Gastrocnemius medialis (tissue), 4 donors: ENCODE measurements around the gene PHF21B. TPM values are rescaled to one million over a fixed set of nuclear protein-coding genes. Genes with fewer than 3 reads are reported as not detected.

Experiments
- ATAC-seq, 2 donors: fragments of 150-250 bp; one replicate each; pipeline ENCODE4 v1.9.1; 2016
- DNase-seq, 2 donors: peaks; one replicate each; pipeline ENCODE4 v3.0.0-alpha.2; 2019
- H3K27ac ChIP-seq, 4 donors: fragments of 200-600 bp; sonication (generic); 1 replicate in 1 of 4; 2 replicates in 3 of 4; pipeline ENCODE4 v1.5.1; 2016 to 2018; ENCODE audit warnings: mild to moderate bottlenecking in 2 of 4, moderate library complexity in 1 of 4
- H3K27me3 ChIP-seq, 3 donors: fragments of 200-600 bp; sonication (generic) in 2 of 3; 1 replicate in 1 of 3; 2 replicates in 2 of 3; pipeline versions ENCODE4 v1.5.1 to v1.6.0; 2016 to 2019; ENCODE audit warnings: mild to moderate bottlenecking in 1 of 3, moderate library complexity in 1 of 3
- H3K36me3 ChIP-seq, 2 donors: fragments of 200-600 bp; sonication (generic) in 1 of 2; one replicate each; pipeline ENCODE4 v1.5.1; 2017 to 2018
- H3K4me1 ChIP-seq, 2 donors: fragments of 200-600 bp; sonication (generic) in 1 of 2; one replicate each; pipeline ENCODE4 v1.5.1; 2016 to 2017; ENCODE audit warnings: mild to moderate bottlenecking in 2 of 2
- H3K4me3 ChIP-seq, 4 donors: fragments of 200-600 bp; sonication (generic) in 3 of 4; 1 replicate in 1 of 4; 2 replicates in 3 of 4; pipeline ENCODE4 v1.5.1; 2016 to 2019; ENCODE audit warnings: mild to moderate bottlenecking in 2 of 4
- H3K9me3 ChIP-seq, 3 donors: fragments of 200-600 bp; sonication (generic) in 2 of 3; 1 replicate in 1 of 3; 2 replicates in 2 of 3; pipeline ENCODE4 v1.5.1; 2016 to 2019
- POLR2A ChIP-seq, 2 donors: fragments of 450-650 bp; IDR thresholded peaks; one replicate each; pipeline ENCODE4 v1.6.1; 2017; ENCODE audit warnings: antibody characterized with exemption in 2 of 2, mild to moderate bottlenecking in 2 of 2, moderate library complexity in 2 of 2
- in situ Hi-C, 4 donors: fragments of 200-750 bp; cut with MboI; loops; one replicate each; pipeline versions ENCODE4 v1.15.0 to v1.8.0; 2017; ENCODE audit warnings: low sequenced_read_pairs in 4 of 4
- intact Hi-C: fragments of 100-400 bp; cut with DNase I; formaldehyde crosslinking; loops from one replicate; pipeline ENCODE4 v1.15.1; 2023; ENCODE audit warnings: low total_unique reads
- total RNA-seq, 4 donors: library from RNA; depleted of rRNA; stranded (reverse); fragments of >200 nt; gene quantifications; one replicate each; pipeline versions ENCODE4 v1.1.0 to v1.2.3, GENCODE V29; 2016
- TF ChIP-seq, protein P1 (sequence below), 5 experiments: fragments of 450-650 bp in 3 of 5; fragments of 200-600 bp in 2 of 5; sonication (generic) in 2 of 5; IDR thresholded peaks in 4 of 5; conservative IDR thresholded peaks in 1 of 5; 1 replicate in 4 of 5; 2 replicates in 1 of 5; pipeline ENCODE4 v1.5.1; 2016 to 2019; ENCODE audit warnings: antibody characterized with exemption in 5 of 5, mild to moderate bottlenecking in 3 of 5, moderate library complexity in 3 of 5

PHF21B gene
- total RNA-seq, 4 donors from 2014 or later, result 0.07 TPM; not detected in 3

DNA sequence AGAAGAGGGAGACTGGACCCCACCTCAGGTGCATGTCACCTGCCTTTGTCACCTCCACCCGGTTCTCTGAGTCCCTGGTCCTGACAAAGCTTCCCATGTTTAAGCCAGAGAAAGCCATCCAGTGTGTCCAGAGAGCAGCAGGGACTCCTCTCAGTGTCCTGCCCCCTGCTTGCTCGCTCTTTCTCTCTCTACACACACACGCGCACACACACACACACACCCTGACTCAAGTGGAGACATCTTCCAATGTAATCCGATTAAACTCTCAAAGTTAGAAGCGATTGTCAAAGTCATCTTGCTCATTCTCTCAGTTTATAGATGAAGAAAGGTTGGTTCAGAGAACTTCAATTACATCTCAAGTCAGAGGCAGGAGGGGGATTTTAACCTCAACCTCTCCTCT, 19.7 kb upstream of the PHF21B start:
- no peak overlapping the region for H3K27ac ChIP-seq
- ATAC-seq (no peak), DNase-seq (no peak)
- intact Hi-C loops (no loop called here), in situ Hi-C loops (no loop called here)
- H3K36me3 ChIP-seq, result no peaks in the 10 kb centered on the region
- no peaks in the 10 kb centered on the region for H3K9me3 ChIP-seq
- H3K4me3 ChIP-seq, result no peak overlapping the region
- no peaks in the 10 kb centered on the region for H3K4me1 ChIP-seq
- TF ChIP-seq, protein P1, sequence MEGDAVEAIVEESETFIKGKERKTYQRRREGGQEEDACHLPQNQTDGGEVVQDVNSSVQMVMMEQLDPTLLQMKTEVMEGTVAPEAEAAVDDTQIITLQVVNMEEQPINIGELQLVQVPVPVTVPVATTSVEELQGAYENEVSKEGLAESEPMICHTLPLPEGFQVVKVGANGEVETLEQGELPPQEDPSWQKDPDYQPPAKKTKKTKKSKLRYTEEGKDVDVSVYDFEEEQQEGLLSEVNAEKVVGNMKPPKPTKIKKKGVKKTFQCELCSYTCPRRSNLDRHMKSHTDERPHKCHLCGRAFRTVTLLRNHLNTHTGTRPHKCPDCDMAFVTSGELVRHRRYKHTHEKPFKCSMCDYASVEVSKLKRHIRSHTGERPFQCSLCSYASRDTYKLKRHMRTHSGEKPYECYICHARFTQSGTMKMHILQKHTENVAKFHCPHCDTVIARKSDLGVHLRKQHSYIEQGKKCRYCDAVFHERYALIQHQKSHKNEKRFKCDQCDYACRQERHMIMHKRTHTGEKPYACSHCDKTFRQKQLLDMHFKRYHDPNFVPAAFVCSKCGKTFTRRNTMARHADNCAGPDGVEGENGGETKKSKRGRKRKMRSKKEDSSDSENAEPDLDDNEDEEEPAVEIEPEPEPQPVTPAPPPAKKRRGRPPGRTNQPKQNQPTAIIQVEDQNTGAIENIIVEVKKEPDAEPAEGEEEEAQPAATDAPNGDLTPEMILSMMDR (IDR thresholded peaks at IDR 0.05 in 4 of 5, conservative IDR thresholded peaks at IDR 0.05 in 1 of 5), result no peak
- TF ChIP-seq POLR2A (IDR thresholded peaks at IDR 0.05), result no peak
- peaks cover 0 to 6% (median 5%) of the 10 kb centered on the region in 3 donors for H3K27me3 ChIP-seq

DNA sequence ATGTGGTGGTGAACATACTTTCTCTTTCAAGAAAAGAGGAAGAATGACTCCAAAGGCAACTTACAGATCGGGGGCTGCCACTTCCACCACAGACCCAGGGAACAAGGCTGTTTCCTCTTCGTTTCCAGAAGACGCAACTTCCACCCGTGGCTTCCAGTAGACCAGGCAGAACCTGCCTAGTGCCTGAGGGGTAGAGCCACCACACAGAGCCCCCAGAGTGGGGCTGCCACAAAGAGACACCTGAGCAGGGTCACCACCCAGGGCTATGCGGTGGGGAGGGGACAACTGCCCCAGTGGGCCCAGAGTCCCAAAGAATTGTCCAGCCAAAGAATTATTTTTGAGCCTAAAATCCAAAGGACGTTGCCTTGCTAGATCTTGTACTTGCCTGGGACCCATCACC, 16.7 kb upstream of the PHF21B start:
- ATAC-seq, result no peak
- in situ Hi-C loops, result no loop called here
- TF ChIP-seq, protein P1 (IDR thresholded peaks at IDR 0.05 in 4 of 5, conservative IDR thresholded peaks at IDR 0.05 in 1 of 5), result no peak
- no peak for TF ChIP-seq POLR2A (IDR thresholded peaks at IDR 0.05)
- Histone ChIP-seq H3K27me3 (peaks cover 0 to 16% (median 6%) of the 10 kb centered on the region in 3 donors), H3K4me1 (no peaks in the 10 kb centered on the region), H3K4me3 (no peak overlapping the region), H3K27ac (no peak overlapping the region), H3K9me3 (no peaks in the 10 kb centered on the region), H3K36me3 (no peaks in the 10 kb centered on the region)
- intact Hi-C loops, result no loop called here
- DNase-seq, result no peak

DNA sequence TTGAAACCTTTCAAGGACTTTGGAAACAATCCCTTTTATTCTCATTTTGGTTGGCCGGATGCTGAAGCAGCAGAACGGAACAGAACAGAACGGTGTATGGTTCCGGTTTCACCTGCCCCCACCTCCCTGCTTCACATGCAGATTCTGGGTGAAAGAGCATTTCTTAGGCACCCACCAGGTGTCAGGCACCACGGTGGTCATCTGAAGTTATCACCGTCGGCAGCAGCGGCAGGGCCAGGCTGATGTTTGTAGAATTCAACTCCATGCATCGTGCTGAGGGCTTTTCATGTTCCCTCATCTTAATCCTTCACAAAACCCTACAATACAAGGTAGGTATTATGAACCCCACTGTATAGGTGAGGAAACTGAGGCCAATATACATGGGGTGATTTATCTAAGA, 13.6 kb upstream of the PHF21B start:
- Histone ChIP-seq H3K27me3 (peaks cover 0 to 17% (median 6%) of the 10 kb centered on the region in 3 donors), H3K4me3 (no peak overlapping the region), H3K9me3 (no peaks in the 10 kb centered on the region), H3K27ac (no peak overlapping the region), H3K4me1 (no peaks in the 10 kb centered on the region), H3K36me3 (no peaks in the 10 kb centered on the region)
- TF ChIP-seq, protein P1 (IDR thresholded peaks at IDR 0.05 in 4 of 5, conservative IDR thresholded peaks at IDR 0.05 in 1 of 5), result no peak
- no peak for TF ChIP-seq POLR2A (IDR thresholded peaks at IDR 0.05)
- no peak for DNase-seq
- intact Hi-C loops, result no loop called here
- no peak for ATAC-seq
- in situ Hi-C loops, result no loop called here

DNA sequence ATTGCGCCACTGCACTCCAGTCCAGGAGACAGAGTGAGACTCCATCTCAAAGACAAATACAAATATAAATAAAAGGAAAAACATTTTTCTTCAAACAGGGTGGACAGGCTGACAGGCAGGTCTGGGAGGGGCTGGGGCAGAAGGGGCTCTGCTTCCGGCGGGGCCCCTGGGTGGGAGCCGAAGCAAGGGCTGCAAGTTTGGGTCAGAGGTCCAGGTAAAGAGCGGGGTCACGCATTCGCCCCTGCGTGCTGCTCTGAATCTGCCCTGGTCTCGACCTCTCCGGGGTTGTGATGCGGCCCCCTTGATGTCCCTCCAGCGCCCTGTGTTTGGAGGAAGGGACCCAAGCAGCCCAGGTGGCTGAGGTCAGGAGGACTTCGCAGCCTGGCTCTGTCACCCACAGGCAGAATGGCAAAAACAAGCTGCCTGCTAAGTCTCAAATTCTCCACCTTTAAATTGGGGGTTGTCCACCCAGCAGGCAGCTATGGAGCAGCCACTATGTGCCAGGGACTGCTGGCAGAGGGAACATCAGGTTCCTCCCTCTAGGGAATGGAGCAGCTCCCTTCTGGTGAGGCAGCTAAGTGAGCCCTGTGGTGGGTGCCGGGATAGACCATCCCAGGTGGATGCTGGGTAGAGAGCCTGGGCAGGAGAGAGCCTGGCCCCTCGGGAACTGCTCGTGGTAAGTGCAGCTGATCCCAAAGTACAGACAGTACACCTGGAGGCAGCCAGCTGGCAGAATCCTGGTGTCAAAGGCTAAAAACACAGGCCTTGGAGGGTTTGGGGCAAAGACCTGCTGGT, 10.3 kb upstream of the PHF21B start:
- H3K4me3 ChIP-seq, result no peak overlapping the region
- no peak overlapping the region for H3K27ac ChIP-seq
- intact Hi-C loops, result no loop called here
- in situ Hi-C loops, result no loop called here
- TF ChIP-seq, protein P1 (IDR thresholded peaks at IDR 0.05 in 4 of 5, conservative IDR thresholded peaks at IDR 0.05 in 1 of 5), result no peak
- no peak for TF ChIP-seq POLR2A (IDR thresholded peaks at IDR 0.05)
- no peaks in the 10 kb centered on the region for H3K36me3 ChIP-seq
- DNase-seq, result no peak
- no peak for ATAC-seq
- H3K9me3 ChIP-seq, result no peaks in the 10 kb centered on the region
- no peaks in the 10 kb centered on the region for H3K4me1 ChIP-seq
- peaks cover 0 to 17% (median 6%) of the 10 kb centered on the region in 3 donors for H3K27me3 ChIP-seq
